GM12892 (cell line): ENCODE data around the gene SLC39A3.

ENCODE experiments used
- DNase-seq: peaks from one replicate; pipeline ENCODE4 v3.0.0; 2011; ENCODE audit not compliant: insufficient read length
- FAIRE-seq: peaks from 2 replicates; lab custom pipeline; 2011; peaks lifted over from hg19 to GRCh38; lab: Jason Lieb, UNC
- POLR2A ChIP-seq: IDR thresholded peaks from 2 replicates; pipeline ENCODE4 v1.6.1; 2011; ENCODE audit warnings: low read depth, low read length, control low read depth
- POLR2AphosphoS5 ChIP-seq: IDR thresholded peaks from 2 replicates; pipeline ENCODE4 v1.6.1; 2011; ENCODE audit warnings: low read depth, low read length, control low read depth
- TAF1 ChIP-seq: IDR thresholded peaks from 2 replicates; pipeline ENCODE4 v1.6.1; 2011; ENCODE audit warnings: low read depth, mild to moderate bottlenecking, control low read depth, low read length, borderline replicate concordance

The SLC39A3 gene

GRCh38 chr19:2764945-2765344 lies 25.1 kb upstream of the SLC39A3 start:
- TF ChIP-seq POLR2AphosphoS5, result no peak
- TF ChIP-seq POLR2A, result no peak
- TF ChIP-seq TAF1, result no peak
- FAIRE-seq (no peak), DNase-seq (no peak)

GRCh38 chr19:2763687-2764086 lies 23.9 kb upstream of the SLC39A3 start:
- no peak for FAIRE-seq
- TF ChIP-seq POLR2A (no peak), POLR2AphosphoS5 (no peak), TAF1 (no peak)

GRCh38 chr19:2762783-2763496 lies 23.1 kb upstream of the SLC39A3 start:
- no peak for TF ChIP-seq POLR2AphosphoS5
- no peak for TF ChIP-seq POLR2A
- TF ChIP-seq TAF1, result no peak
- FAIRE-seq (no peak), DNase-seq (no peak)

More at GRCh38 chr19:2763687-2764086, 23.9 kb upstream of the SLC39A3 start:
- DNase-seq, result no peak

- DNase-seq (no peak), FAIRE-seq (no peak)
- TF ChIP-seq POLR2AphosphoS5 (no peak), POLR2A (no peak), TAF1 (no peak)
Observed at GRCh38 chr19:2761876-2762782, 22.3 kb upstream of the SLC39A3 start.

- no peak for FAIRE-seq
- no peak for TF ChIP-seq POLR2A
- TF ChIP-seq TAF1, result no peak
- no peak for TF ChIP-seq POLR2AphosphoS5
- DNase-seq, result no peak
Observed at GRCh38 chr19:2761309-2761677, 21.5 kb upstream of the SLC39A3 start.

- FAIRE-seq, result no peak
- TF ChIP-seq TAF1 (no peak), POLR2AphosphoS5 (no peak)
Observed at GRCh38 chr19:2759965-2760364, 20.1 kb upstream of the SLC39A3 start.

GRCh38 chr19:2759362-2759761 lies 19.5 kb upstream of the SLC39A3 start:
- FAIRE-seq, result no peak
- TF ChIP-seq POLR2AphosphoS5 (no peak), TAF1 (no peak), POLR2A (no peak)
- DNase-seq, result no peak

More at GRCh38 chr19:2759965-2760364, 20.1 kb upstream of the SLC39A3 start:
- no peak for DNase-seq

- no peak for FAIRE-seq
- DNase-seq, result no peak
- TF ChIP-seq POLR2AphosphoS5, result no peak
- TF ChIP-seq TAF1, result no peak
- no peak for TF ChIP-seq POLR2A
Observed at GRCh38 chr19:2758601-2759313, 18.9 kb upstream of the SLC39A3 start.

- no peak for TF ChIP-seq POLR2AphosphoS5
- no peak for TF ChIP-seq TAF1
- TF ChIP-seq POLR2A, result no peak
- no peak for DNase-seq
- no peak for FAIRE-seq
Observed at GRCh38 chr19:2756921-2757881, 17.4 kb upstream of the SLC39A3 start.

- no peak for TF ChIP-seq TAF1
- no peak for TF ChIP-seq POLR2AphosphoS5
- TF ChIP-seq POLR2A, result no peak
- FAIRE-seq (no peak), DNase-seq (no peak)
Observed at GRCh38 chr19:2756477-2756876, 16.7 kb upstream of the SLC39A3 start.

GRCh38 chr19:2755811-2756210 lies 16.0 kb upstream of the SLC39A3 start:
- no peak for TF ChIP-seq TAF1
- TF ChIP-seq POLR2AphosphoS5, result no peak
- no peak for TF ChIP-seq POLR2A
- DNase-seq (no peak), FAIRE-seq (no peak)

- FAIRE-seq (no peak), DNase-seq (no peak)
- no peak for TF ChIP-seq POLR2A
- TF ChIP-seq POLR2AphosphoS5, result no peak
- TF ChIP-seq TAF1, result no peak
Observed at GRCh38 chr19:2755448-2755705, 15.6 kb upstream of the SLC39A3 start.
